LNCaP clone FGC (cell line): ENCODE data around the gene FEZ2.
A peak's percentile ranks its signal among the peaks of the same experiment; 100 is the strongest.

Source experiments
- DNase-seq: peaks from one replicate; pipeline ENCODE4 v3.0.0-alpha.2; 2011; ENCODE audit warnings: low read depth
- H3K4me3 ChIP-seq: 2 replicates; pipeline ENCODE4 v1.5.1; 2011; ENCODE audit warnings: mild to moderate bottlenecking, low read depth, low read length, control low read depth
- CTCF ChIP-seq: IDR thresholded peaks from 2 replicates; pipeline ENCODE4 v1.5.1; 2012; ENCODE audit warnings: mild to moderate bottlenecking; ENCODE audit not compliant: control insufficient read depth, insufficient read depth; ENCODE audit errors: extremely low read depth

FEZ2 gene

GRCh38 chr2:36597532-36598377 is at the start of gene FEZ2:
FEZ2 (minus strand) TSS chr2:36598168; CDS start chr2:36598142, 26 bp downstream.
- TF ChIP-seq CTCF: no peak
- peak within 1 kb of the TSS; percentile 78 for H3K4me3 ChIP-seq
- DNase-seq: no peak

- DNase-seq: no peak
- no peak overlapping the region for H3K4me3 ChIP-seq
- TF ChIP-seq CTCF: no peak
Observed at GRCh38 chr2:36634981-36635597, 37.1 kb upstream of the FEZ2 start.

GRCh38 chr2:36633470-36634092 is 35.6 kb upstream of the FEZ2 start:
- no peak for TF ChIP-seq CTCF
- DNase-seq: no peak
- H3K4me3 ChIP-seq: no peak overlapping the region

GRCh38 chr2:36626756-36627155 is 28.8 kb upstream of the FEZ2 start:
- no peak overlapping the region for H3K4me3 ChIP-seq
- TF ChIP-seq CTCF: no peak
- DNase-seq: no peak

GRCh38 chr2:36626071-36626470 is 28.1 kb upstream of the FEZ2 start:
- H3K4me3 ChIP-seq: no peak overlapping the region
- DNase-seq: no peak
- no peak for TF ChIP-seq CTCF

- DNase-seq: no peak
- TF ChIP-seq CTCF: no peak
Observed at GRCh38 chr2:36625304-36625703, 27.3 kb upstream of the FEZ2 start.

More at GRCh38 chr2:36625304-36625703, 27.3 kb upstream of the FEZ2 start:
- H3K4me3 ChIP-seq: no peak overlapping the region
